H1 (cell line): ENCODE results near the gene PUSL1. TPM values are rescaled to one million over a fixed set of nuclear protein-coding genes. Genes with fewer than 3 reads are reported as not detected.

Experiments
- CTCF ChIA-PET: fragments of 300-600 bp; sonication (Branson Sonifier 250); formaldehyde crosslinking; loops from one replicate; lab custom pipeline; 2021; ENCODE audit not compliant: partially characterized antibody; lab: Charles Lee
- POLR2A ChIA-PET: fragments of 300-600 bp; sonication (Branson Sonifier 250); formaldehyde crosslinking; loops from one replicate; lab custom pipeline; 2021; ENCODE audit warnings: inconsistent platforms; ENCODE audit not compliant: partially characterized antibody; lab: Charles Lee
- DNase-seq, 2 experiments: peaks; one replicate each; pipeline versions ENCODE4 v3.0.0 to v3.0.0-alpha.2; 2010 to 2022; ENCODE audit warnings: low spot score in 2 of 2, low read depth in 1 of 2, mixed read lengths in 1 of 2
- FAIRE-seq: peaks from 2 replicates; lab custom pipeline; 2011; peaks lifted over from hg19 to GRCh38; lab: Jason Lieb, UNC
- H2AFZ ChIP-seq: 2 replicates; pipeline ENCODE4 v1.8.1; 2012; ENCODE audit warnings: low read length, inconsistent platforms
- H2AK5ac ChIP-seq: 2 replicates; pipeline ENCODE4 v1.6.1; 2013; ENCODE audit warnings: low read depth, low read length
- H2BK120ac ChIP-seq: replicated peaks from 2 replicates; pipeline ENCODE3; 2013; ENCODE audit warnings: low read depth, low read length, inconsistent platforms
- H2BK12ac ChIP-seq: 2 replicates; pipeline ENCODE4 v1.6.1; 2013; ENCODE audit warnings: low read depth, low read length
- H2BK15ac ChIP-seq: 2 replicates; pipeline ENCODE4 v1.6.1; 2013; ENCODE audit warnings: low read length
- H2BK20ac ChIP-seq: 2 replicates; pipeline ENCODE4 v1.6.1; 2013; ENCODE audit warnings: low read length
- H2BK5ac ChIP-seq: 2 replicates; pipeline ENCODE4 v1.6.1; 2013; ENCODE audit warnings: low read depth, low read length
- H3K14ac ChIP-seq: 2 replicates; pipeline ENCODE4 v1.6.1; 2013; ENCODE audit warnings: inconsistent platforms; ENCODE audit not compliant: insufficient read length
- H3K18ac ChIP-seq: 2 replicates; pipeline ENCODE4 v1.6.1; 2013; ENCODE audit warnings: low read length; ENCODE audit errors: extremely low read depth
- H3K23ac ChIP-seq: 2 replicates; pipeline ENCODE4 v1.6.1; 2013; ENCODE audit warnings: inconsistent platforms; ENCODE audit not compliant: insufficient read length
- H3K23me2 ChIP-seq: 2 replicates; pipeline ENCODE4 v1.6.1; 2013; ENCODE audit warnings: low read depth, low read length
- H3K27ac ChIP-seq: 2 replicates; pipeline ENCODE4 v1.6.1; 2011; ENCODE audit warnings: low read depth, low read length, inconsistent platforms
- H3K27me3 ChIP-seq, 4 experiments: replicated peaks in 1 of 4; 1 replicate in 1 of 4; 2 replicates in 3 of 4; pipeline versions ENCODE4 v1.6.1 to v1.8.1; 2011 to 2013; ENCODE audit warnings: low read length in 3 of 4, mild to moderate bottlenecking in 3 of 4, inconsistent platforms in 2 of 4, mixed read lengths in 2 of 4, moderate library complexity in 1 of 4; ENCODE audit not compliant: control insufficient read depth in 3 of 4, insufficient read depth in 3 of 4; ENCODE audit errors: extremely low read depth in 1 of 4
- H3K36me3 ChIP-seq, 4 experiments: 2 replicates each; pipeline versions ENCODE4 v1.6.1 to v1.8.1; 2011 to 2013; ENCODE audit warnings: mild to moderate bottlenecking in 4 of 4, low read length in 3 of 4, moderate library complexity in 2 of 4, control low read depth in 1 of 4, inconsistent platforms in 1 of 4; ENCODE audit not compliant: insufficient read depth in 4 of 4, control insufficient read depth in 2 of 4
- H3K4ac ChIP-seq: replicated peaks from 2 replicates; pipeline ENCODE3; 2013; ENCODE audit warnings: low read length, low read depth, mixed read lengths, inconsistent platforms; ENCODE audit not compliant: insufficient read length
- H3K4me1 ChIP-seq, 4 experiments: replicated peaks in 1 of 4; 1 replicate in 1 of 4; 2 replicates in 3 of 4; pipeline versions ENCODE4 v1.6.1 to v1.8.1; 2011 to 2013; ENCODE audit warnings: low read length in 3 of 4, inconsistent platforms in 2 of 4, mixed read lengths in 1 of 4; ENCODE audit not compliant: insufficient read depth in 4 of 4, control insufficient read depth in 3 of 4
- H3K4me2 ChIP-seq, 2 experiments: 2 replicates each; pipeline versions ENCODE4 v1.6.1 to v1.8.1; 2011 to 2013; ENCODE audit warnings: low read depth in 2 of 2, low read length in 2 of 2, control low read depth in 1 of 2, inconsistent platforms in 1 of 2, mild to moderate bottlenecking in 1 of 2; ENCODE audit not compliant: insufficient read depth in 1 of 2
- H3K4me3 ChIP-seq, 4 experiments: fragments of 200-600, 300-600 bp in 1 of 4; sonication (generic), shearing (Covaris generic), sonication (Bioruptor Twin) in 1 of 4; 2 replicates each; pipeline versions ENCODE4 v1.5.1 to v1.8.1; 2011 to 2016; ENCODE audit warnings: low read length in 4 of 4, low read depth in 3 of 4, control low read depth in 2 of 4, inconsistent platforms in 2 of 4, mild to moderate bottlenecking in 2 of 4, mixed read lengths in 1 of 4, moderate library complexity in 1 of 4; ENCODE audit not compliant: insufficient read depth in 2 of 4; ENCODE audit errors: extremely low read depth in 1 of 4
- H3K56ac ChIP-seq: replicated peaks from 2 replicates; pipeline ENCODE3; 2013; ENCODE audit warnings: low read depth, mild to moderate bottlenecking, mixed read lengths, low read length, inconsistent platforms; ENCODE audit not compliant: insufficient read length
- H3K79me1 ChIP-seq: 2 replicates; pipeline ENCODE4 v1.6.1; 2013; ENCODE audit warnings: low read depth, low read length, control low read depth
- H3K79me2 ChIP-seq, 2 experiments: 2 replicates each; pipeline versions ENCODE4 v1.6.1 to v1.8.1; 2012 to 2013; ENCODE audit warnings: low read length in 2 of 2, mild to moderate bottlenecking in 2 of 2, inconsistent platforms in 1 of 2; ENCODE audit not compliant: insufficient read depth in 2 of 2, control insufficient read depth in 1 of 2
- H3K9ac ChIP-seq, 4 experiments: replicated peaks in 1 of 4; 1 replicate in 1 of 4; 2 replicates in 3 of 4; pipeline versions ENCODE4 v1.6.1 to v1.8.1; 2011 to 2013; ENCODE audit warnings: low read depth in 3 of 4, low read length in 3 of 4, control low read depth in 2 of 4, mild to moderate bottlenecking in 2 of 4, moderate library complexity in 2 of 4, inconsistent platforms in 1 of 4; ENCODE audit errors: extremely low read depth in 1 of 4
- H3K9me3 ChIP-seq, 2 experiments: 2 replicates each; pipeline versions ENCODE4 v1.6.1 to v1.8.1; 2012 to 2013; ENCODE audit warnings: mild to moderate bottlenecking in 2 of 2, moderate library complexity in 2 of 2, control low read depth in 1 of 2, inconsistent platforms in 1 of 2, low read depth in 1 of 2, low read length in 1 of 2, mixed read lengths in 1 of 2; ENCODE audit not compliant: insufficient read depth in 2 of 2
- H4K20me1 ChIP-seq, 2 experiments: replicated peaks in 1 of 2; 2 replicates each; pipeline versions ENCODE3 to v1.8.1; 2011 to 2013; ENCODE audit warnings: inconsistent platforms in 2 of 2, low read length in 2 of 2, mild to moderate bottlenecking in 1 of 2; ENCODE audit not compliant: insufficient read depth in 2 of 2, control insufficient read depth in 1 of 2
- H4K5ac ChIP-seq: 2 replicates; pipeline ENCODE4 v1.6.1; 2013; ENCODE audit warnings: low read length, low read depth, mixed read lengths, inconsistent platforms; ENCODE audit not compliant: insufficient read length
- H4K8ac ChIP-seq: 2 replicates; pipeline ENCODE4 v1.8.0; 2013; ENCODE audit warnings: mild to moderate bottlenecking, moderate library complexity, low read length, inconsistent platforms; ENCODE audit not compliant: insufficient read depth; ENCODE audit errors: extremely low read depth
- H4K91ac ChIP-seq: replicated peaks from 2 replicates; pipeline ENCODE3; 2013; ENCODE audit warnings: low read length, mixed read lengths, inconsistent platforms; ENCODE audit not compliant: insufficient read length
- BACH1 ChIP-seq: IDR thresholded peaks from 2 replicates; pipeline ENCODE4 v1.6.1; 2012; ENCODE audit warnings: low read length, improper control_type of control experiment
- GABPA ChIP-seq: IDR thresholded peaks from 2 replicates; pipeline ENCODE4 v1.6.1; 2011; ENCODE audit warnings: mild to moderate bottlenecking, low read length, moderate library complexity, borderline replicate concordance; ENCODE audit not compliant: insufficient read depth
- RAD21 ChIP-seq, 2 experiments: IDR thresholded peaks in 1 of 2; conservative IDR thresholded peaks in 1 of 2; 2 replicates each; pipeline ENCODE4 v1.6.1; 2011; ENCODE audit warnings: low read depth in 2 of 2, low read length in 2 of 2, improper control_type of control experiment in 1 of 2, inconsistent platforms in 1 of 2, mild to moderate bottlenecking in 1 of 2, moderate library complexity in 1 of 2
- RBBP5 ChIP-seq: IDR thresholded peaks from 2 replicates; pipeline ENCODE4 v1.7.1; 2012; ENCODE audit warnings: low read depth, mild to moderate bottlenecking, inconsistent platforms, low read length, moderate library complexity, borderline replicate concordance
- RXRA ChIP-seq: IDR thresholded peaks from 2 replicates; pipeline ENCODE4 v1.6.1; 2011; ENCODE audit warnings: low read depth, mild to moderate bottlenecking, low read length, moderate library complexity; ENCODE audit not compliant: insufficient read depth
- SAP30 ChIP-seq: fragments of 300-600 bp; sonication (generic); IDR thresholded peaks from 2 replicates; pipeline ENCODE4 v1.7.1; 2012; ENCODE audit warnings: low read length, moderate library complexity, mild to moderate bottlenecking, inconsistent platforms; ENCODE audit not compliant: insufficient read depth, insufficient replicate concordance
- SIRT6 ChIP-seq: IDR thresholded peaks from one replicate; pipeline ENCODE4 v1.7.1; 2012; ENCODE audit warnings: low read length, inconsistent platforms
- WGBS, 2 experiments: shearing (Covaris generic) in 1 of 2; methylation state at CpG; one replicate each; pipeline versions ENCODE4 v1.1.6 to v1.1.7; 2013 to 2015; ENCODE audit warnings: low lambda C conversion rate in 2 of 2, mixed read lengths in 2 of 2, inconsistent platforms in 1 of 2, low coverage in 1 of 2, missing lambda C conversion rate in 1 of 2; ENCODE audit not compliant: insufficient replicate concordance in 2 of 2, insufficient coverage in 1 of 2, insufficient read length in 1 of 2; ENCODE audit errors: extremely low coverage in 1 of 2, missing lambda C conversion rate in 1 of 2; 5-methylcytosine and 5-hydroxymethylcytosine counted together
- polyA plus RNA-seq, 7 experiments: library from polyadenylated mRNA; depleted of rRNA in 3 of 7; stranded (reverse) in 5 of 7; unstranded in 2 of 7; fragments of >200 nt in 5 of 7; fragments of 200-250 nt in 2 of 7; gene quantifications; 1 replicate in 5 of 7; 2 replicates in 1 of 7; 4 replicates in 1 of 7; pipeline versions ENCODE4 v1.2.1 to v1.2.3, GENCODE V29; 2011 to 2013; ENCODE audit warnings: missing spikeins in 2 of 7, mixed read lengths in 2 of 7
- total RNA-seq: library from RNA; stranded (reverse); fragmentation: NEBNext Ultra II Directional; extraction: Animal tissue kit (Norgen Biotek cat#: 25700); gene quantifications from 2 replicates; pipeline ENCODE4 v1.2.1, GENCODE V29; 2021
- TF ChIP-seq, protein P1 (sequence below): IDR thresholded peaks from 2 replicates; pipeline ENCODE4 v1.6.1; 2012; ENCODE audit warnings: inconsistent platforms

The PUSL1 gene
- total and polyA plus RNA-seq, 2 of the 8 experiments (the other 6 are each of a cell fraction or from before 2014, with no cell fraction given), result 38.8 to 87.4 TPM

- Histone ChIP-seq H3K4ac (no peak overlapping the region), H2BK20ac (no peak overlapping the region), H3K18ac (no peak overlapping the region), H2BK15ac (peak overlapping the region; percentile 53; the same call in 1 of the 2 replicates), H3K23ac (no peak overlapping the region), H2AK5ac (no peak overlapping the region), H3K27ac (no peak overlapping the region), H3K4me3 (no peak overlapping the region), H4K91ac (no peak overlapping the region), H3K9ac (no peak overlapping the region), H2BK5ac (peak overlapping the region; percentile 2; the same call in 1 of the 2 replicates), H3K79me2 (no peaks in the 10 kb centered on the region), H3K79me1 (no peaks in the 10 kb centered on the region), H4K20me1 (peaks cover 2 to 5% of the 10 kb centered on the region in 2 experiments), H3K4me2 (no peak overlapping the region), H2AFZ (no peak overlapping the region), H4K5ac (no peak overlapping the region), H3K14ac (no peak overlapping the region), H3K23me2 (no peaks in the 10 kb centered on the region), H3K4me1 (peaks cover 0 to 8% (median 0%) of the 10 kb centered on the region in 4 experiments; a peak in 2 of 7 replicates), H2BK120ac (no peak overlapping the region), H3K27me3 (peaks cover 0 to 3% (median 0%) of the 10 kb centered on the region in 4 experiments; a peak in 1 of 7 replicates), H3K9me3 (peaks cover 0 to 2% of the 10 kb centered on the region in 2 experiments; a peak in 1 of 4 replicates), H4K8ac (peak overlapping the region; percentile 4), H2BK12ac (no peak overlapping the region), H3K56ac (no peak overlapping the region), H3K36me3 (0 out of 8 replicates have a peak, but pooled peaks cover 0 to 3% (median 0%) of the 10 kb centered on the region in 4 experiments)
- FAIRE-seq, result peak; percentile 13
- 58% methylated on average over 39 of the region's 45 CpGs; no CpG with 5 or more reads in 1 of the 2 experiments for WGBS, 2 experiments
- CTCF ChIA-PET, result interaction anchor here (0.6 to 3.4 kb wide), 49 partner anchors 9 to 1007 kb away, joined by 3 to 38 read pairs (median 5); partner anchors contain the start of genes ACAP3, SCNN1D, TTLL10 and UBE2J2
- POLR2A ChIA-PET, result interaction anchor here (0.9 to 2.3 kb wide), 8 partner anchors 8 to 43 kb away, joined by 3 to 9 read pairs (median 4); partner anchors contain the start of gene UBE2J2
- DNase-seq, result peak in 1 of 2 experiments; percentile 86
- TF ChIP-seq GABPA (peak; percentile 81), SIRT6 (peak; percentile 32), RAD21 (IDR thresholded peaks at IDR 0.05 in 1 of 2, conservative IDR thresholded peaks at IDR 0.05 in 1 of 2; ENCODE audit: low read depth in 2 of 2, low read length in 2 of 2) (peak; percentile 69 to 73), BACH1 (0 out of 2 replicates have a peak, but pooled peaks have one; percentile 10), RXRA (no peak), RBBP5 (no peak), SAP30 (no peak)
- TF ChIP-seq, protein P1, sequence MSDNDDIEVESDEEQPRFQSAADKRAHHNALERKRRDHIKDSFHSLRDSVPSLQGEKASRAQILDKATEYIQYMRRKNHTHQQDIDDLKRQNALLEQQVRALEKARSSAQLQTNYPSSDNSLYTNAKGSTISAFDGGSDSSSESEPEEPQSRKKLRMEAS, result peak; percentile 58
Observed at GRCh38 chr1:1291548-1292441, 16.6 kb upstream of the PUSL1 start.
